22Rv1 (cell line): ENCODE measurements around the gene SCAPER.

ENCODE experiments used
- H3K27ac ChIP-seq: fragments of 450-650 bp; 2 replicates; pipeline ENCODE4 v1.5.1; 2017
- ZFX ChIP-seq: fragments of 450-650 bp; IDR thresholded peaks from 2 replicates; pipeline ENCODE4 v1.6.1; 2017; ENCODE audit warnings: antibody characterized with exemption, borderline replicate concordance
- TF ChIP-seq, protein P1 (sequence below): fragments of 450-650 bp; IDR thresholded peaks from 2 replicates; pipeline ENCODE4 v1.5.1; 2017; ENCODE audit warnings: mild to moderate bottlenecking

SCAPER gene

DNA sequence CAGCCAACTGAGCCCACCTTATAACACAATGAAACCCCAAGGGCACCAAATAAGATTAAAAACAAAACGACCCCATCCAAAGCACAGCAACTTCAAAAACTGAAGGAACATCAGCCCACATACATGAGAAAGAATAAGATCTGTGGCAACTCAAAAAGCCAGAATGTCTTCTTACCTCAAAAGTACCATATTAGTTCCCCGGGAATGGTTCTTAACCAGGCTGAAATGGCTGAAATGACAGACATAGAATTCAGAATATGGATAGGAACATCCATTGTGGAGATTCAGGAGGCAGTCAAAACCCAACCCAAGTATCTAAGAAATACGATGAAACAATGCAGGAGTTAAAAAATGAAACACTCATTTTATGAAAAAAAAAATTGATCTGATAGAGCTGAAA lies 222.3 kb downstream of the SCAPER start:
- TF ChIP-seq, protein P1, sequence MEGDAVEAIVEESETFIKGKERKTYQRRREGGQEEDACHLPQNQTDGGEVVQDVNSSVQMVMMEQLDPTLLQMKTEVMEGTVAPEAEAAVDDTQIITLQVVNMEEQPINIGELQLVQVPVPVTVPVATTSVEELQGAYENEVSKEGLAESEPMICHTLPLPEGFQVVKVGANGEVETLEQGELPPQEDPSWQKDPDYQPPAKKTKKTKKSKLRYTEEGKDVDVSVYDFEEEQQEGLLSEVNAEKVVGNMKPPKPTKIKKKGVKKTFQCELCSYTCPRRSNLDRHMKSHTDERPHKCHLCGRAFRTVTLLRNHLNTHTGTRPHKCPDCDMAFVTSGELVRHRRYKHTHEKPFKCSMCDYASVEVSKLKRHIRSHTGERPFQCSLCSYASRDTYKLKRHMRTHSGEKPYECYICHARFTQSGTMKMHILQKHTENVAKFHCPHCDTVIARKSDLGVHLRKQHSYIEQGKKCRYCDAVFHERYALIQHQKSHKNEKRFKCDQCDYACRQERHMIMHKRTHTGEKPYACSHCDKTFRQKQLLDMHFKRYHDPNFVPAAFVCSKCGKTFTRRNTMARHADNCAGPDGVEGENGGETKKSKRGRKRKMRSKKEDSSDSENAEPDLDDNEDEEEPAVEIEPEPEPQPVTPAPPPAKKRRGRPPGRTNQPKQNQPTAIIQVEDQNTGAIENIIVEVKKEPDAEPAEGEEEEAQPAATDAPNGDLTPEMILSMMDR, result no peak
- no peak for TF ChIP-seq ZFX
- no peak overlapping the region for H3K27ac ChIP-seq

DNA sequence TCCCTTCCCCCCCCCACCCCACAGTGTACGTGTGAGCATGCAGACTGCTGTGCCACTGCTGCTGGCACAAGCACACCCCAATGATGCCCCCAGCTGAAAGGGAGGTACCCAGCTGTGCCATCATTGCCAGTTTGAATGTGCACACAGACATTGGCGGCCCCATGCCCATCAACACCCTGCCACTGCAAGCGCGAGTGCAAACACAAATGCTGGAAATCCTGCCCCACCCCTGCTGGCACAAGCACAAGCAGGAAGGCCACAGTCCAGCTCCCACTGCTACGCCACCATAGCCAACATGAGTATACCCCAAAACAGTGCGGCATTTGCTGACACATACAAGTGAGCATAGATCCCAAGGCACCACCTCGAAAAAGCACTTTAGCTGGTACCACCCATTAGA lies 222.9 kb downstream of the SCAPER start:
- TF ChIP-seq ZFX, result no peak
- TF ChIP-seq, protein P1, result no peak
- no peak overlapping the region for H3K27ac ChIP-seq

DNA sequence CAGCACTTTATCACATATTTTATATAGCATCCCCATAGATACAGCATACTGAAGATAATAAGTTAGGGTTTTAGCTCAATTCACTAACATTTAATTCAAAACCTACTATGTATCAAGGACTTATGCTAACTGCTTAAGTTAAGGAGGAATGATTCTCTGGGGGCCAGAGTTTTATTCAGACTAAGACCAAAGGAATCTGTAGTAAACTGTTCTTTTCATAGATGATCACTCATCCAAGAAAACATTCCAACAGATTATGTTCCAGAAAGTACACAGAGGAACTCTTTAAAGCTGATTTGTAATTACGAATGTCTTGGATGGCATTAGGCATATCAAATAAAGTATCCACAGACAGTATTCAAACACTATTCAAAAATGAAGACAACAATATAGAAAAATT lies 226.4 kb downstream of the SCAPER start:
- no peak for TF ChIP-seq ZFX
- TF ChIP-seq, protein P1, result no peak
- no peak overlapping the region for H3K27ac ChIP-seq

DNA sequence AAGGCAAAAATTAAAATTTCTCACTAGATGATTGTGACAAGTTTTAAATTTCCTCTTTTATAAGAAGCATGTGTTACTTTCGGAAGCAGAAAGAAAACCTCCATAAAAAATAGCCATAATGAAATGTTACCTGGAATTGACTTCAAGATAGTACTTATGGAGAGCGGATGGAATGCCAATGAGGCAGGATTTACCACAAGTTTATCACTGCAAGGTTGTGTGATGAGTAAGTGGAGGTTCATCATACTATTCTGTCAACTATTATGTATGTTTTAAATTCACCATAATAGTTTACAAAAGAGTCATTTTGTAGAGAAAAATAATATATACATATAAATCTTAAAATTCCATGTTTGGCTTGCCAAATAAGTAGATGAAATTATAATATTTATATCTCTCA lies 230.3 kb downstream of the SCAPER start:
- no peak overlapping the region for H3K27ac ChIP-seq
- TF ChIP-seq, protein P1, result no peak
- TF ChIP-seq ZFX, result no peak

DNA sequence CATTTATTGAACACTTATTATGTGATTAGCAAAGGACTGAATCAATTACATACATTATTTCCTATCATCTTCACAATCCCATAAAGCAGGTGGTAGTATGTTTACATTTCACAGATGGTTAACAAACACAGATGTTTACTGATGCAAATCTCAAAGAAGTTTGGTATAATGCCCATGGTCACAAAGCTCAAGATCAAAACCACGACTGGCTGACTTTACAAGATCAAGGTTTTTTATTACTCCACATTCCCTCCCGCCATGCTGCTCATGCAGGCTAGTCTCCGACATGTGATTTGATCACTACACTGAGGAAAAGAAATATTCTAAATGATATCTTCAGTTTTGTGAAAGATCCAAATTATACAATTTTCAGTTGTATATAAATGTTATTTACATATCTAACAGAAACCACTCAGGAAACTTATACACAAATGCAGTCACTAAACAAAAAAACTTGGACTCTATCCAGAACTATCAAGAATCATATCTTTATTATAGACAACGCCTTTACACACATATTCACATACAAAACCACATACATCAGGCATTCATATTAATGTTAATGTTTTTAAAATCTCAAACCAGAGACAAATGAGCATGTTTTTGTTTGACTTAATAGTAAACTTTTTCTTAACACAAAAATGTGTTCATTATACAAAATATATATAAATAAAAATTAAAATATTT lies 235.5 kb downstream of the SCAPER start:
- H3K27ac ChIP-seq, result no peak overlapping the region
- TF ChIP-seq, protein P1, result no peak
- no peak for TF ChIP-seq ZFX

DNA sequence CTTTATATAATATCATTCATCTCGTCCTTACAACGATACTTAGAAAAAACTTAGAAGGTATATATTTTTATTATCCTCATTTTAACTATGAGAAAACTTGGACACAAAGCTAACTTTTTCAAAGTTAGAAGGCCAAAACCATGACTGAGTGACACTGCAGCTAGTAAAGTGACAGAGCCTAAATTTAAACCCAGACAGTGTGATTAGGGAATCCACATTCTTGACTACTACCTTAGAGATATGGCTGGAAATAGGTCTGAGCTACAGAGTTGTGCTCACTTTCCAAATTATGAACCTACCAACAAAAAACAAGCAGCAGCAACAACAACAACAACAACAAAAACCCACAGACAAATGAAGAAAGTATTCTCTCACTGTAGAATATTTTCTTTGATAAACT lies 236.2 kb downstream of the SCAPER start:
- no peak overlapping the region for H3K27ac ChIP-seq
- TF ChIP-seq, protein P1, result no peak
- TF ChIP-seq ZFX, result no peak

DNA sequence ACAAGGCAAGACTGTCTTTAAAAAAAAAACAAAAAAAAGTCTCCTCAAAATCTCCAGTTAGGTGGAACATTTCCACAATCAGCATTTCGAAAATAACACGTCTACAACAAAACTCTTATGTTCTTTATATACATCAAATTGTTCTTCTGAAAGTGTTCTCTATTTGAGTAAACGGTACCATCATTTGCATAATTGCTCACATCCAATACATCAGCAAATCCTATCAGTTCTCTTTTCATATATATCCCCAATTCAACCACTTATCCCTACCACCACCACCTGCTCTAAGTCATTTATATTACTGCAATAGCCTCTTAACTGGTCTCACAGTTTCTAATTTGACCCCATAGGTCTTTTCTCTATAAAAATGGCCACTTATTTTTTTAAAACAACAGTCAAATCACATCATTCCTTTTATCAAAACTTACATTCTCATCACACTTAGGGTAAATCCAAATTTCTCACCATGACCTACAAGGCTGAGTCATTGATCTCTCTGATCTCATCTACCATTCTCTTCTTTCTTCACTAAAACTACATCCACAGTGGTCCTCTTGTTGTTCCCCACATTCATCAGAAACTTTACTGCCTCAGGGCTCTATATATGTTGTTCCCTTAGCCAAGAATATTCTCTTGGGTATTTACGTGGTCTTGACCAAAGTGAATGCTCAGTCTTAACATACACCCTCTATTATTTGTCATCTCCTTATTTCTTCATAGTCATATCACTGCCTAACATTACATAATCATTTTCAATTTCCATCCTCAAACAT lies 237.0 kb downstream of the SCAPER start:
- TF ChIP-seq ZFX, result no peak
- TF ChIP-seq, protein P1, result no peak

More for the DNA sequence above, 237.0 kb downstream of the SCAPER start:
- H3K27ac ChIP-seq, result no peak overlapping the region
